B cell (primary cell): ENCODE data around the gene PXMP2. TPM values are rescaled to one million over a fixed set of nuclear protein-coding genes. Genes with fewer than 3 reads are reported as not detected.
A peak's percentile ranks its signal among the peaks of the same experiment; 100 is the strongest.

Experiments
- ATAC-seq: fragments of 200-7000 bp; cut with Tn5 transposase; one replicate; pipeline ENCODE4 v1.10.0; 2021; ENCODE audit warnings: low read depth, mild to moderate bottlenecking, moderate number of reproducible peaks, moderate library complexity
- CTCF ChIA-PET: fragments of 350-600 bp; sonication (Branson Sonifier 250); formaldehyde crosslinking; loops from one replicate; lab custom pipeline; 2021; ENCODE audit warnings: antibody characterized with exemption, inconsistent platforms; lab: Charles Lee
- POLR2A ChIA-PET: fragments of 350-600 bp; sonication (Branson Sonifier 250); formaldehyde crosslinking; loops from one replicate; lab custom pipeline; 2021; ENCODE audit warnings: antibody characterized with exemption; lab: Charles Lee
- DNase-seq: peaks from one replicate; pipeline ENCODE4 v3.0.0; 2013
- H2AFZ ChIP-seq: 2 replicates; pipeline ENCODE4 v1.6.1; 2012; ENCODE audit warnings: mild to moderate bottlenecking, low read depth, low read length; ENCODE audit not compliant: insufficient read depth, poor library complexity, severe bottlenecking
- H3K27ac ChIP-seq, 2 donors: 1 replicate in 1 of 2; 2 replicates in 1 of 2; pipeline ENCODE4 v1.5.1; 2012 to 2013; ENCODE audit warnings: low read length in 2 of 2, mild to moderate bottlenecking in 2 of 2, moderate library complexity in 1 of 2
- H3K27me3 ChIP-seq, 4 experiments: fragments of 200-600 bp in 1 of 4; sonication (generic) in 1 of 4; replicated peaks in 1 of 4; 1 replicate in 2 of 4; 2 replicates in 2 of 4; pipeline versions ENCODE4 v1.6.1 to v1.7.0; 2013 to 2016; ENCODE audit warnings: low read length in 3 of 4, mild to moderate bottlenecking in 2 of 4, mixed read lengths in 1 of 4, moderate library complexity in 1 of 4; ENCODE audit not compliant: insufficient read depth in 4 of 4, control insufficient read depth in 3 of 4; ENCODE audit errors: control extremely low read depth in 1 of 4
- H3K36me3 ChIP-seq, 2 experiments: replicated peaks in 1 of 2; 1 replicate in 1 of 2; 2 replicates in 1 of 2; pipeline versions ENCODE4 v1.6.1 to v1.7.1; 2013; ENCODE audit warnings: low read length in 1 of 2; ENCODE audit not compliant: insufficient read depth in 2 of 2, control insufficient read depth in 1 of 2; ENCODE audit errors: control extremely low read depth in 1 of 2, extremely low read depth in 1 of 2
- H3K4me1 ChIP-seq, 2 donors: fragments of 200-600 bp in 1 of 2; sonication (generic) in 1 of 2; 1 replicate in 1 of 2; 2 replicates in 1 of 2; pipeline versions ENCODE4 v1.5.1 to v1.6.1; 2013 to 2017; ENCODE audit warnings: low read length in 2 of 2; ENCODE audit not compliant: control insufficient read depth in 2 of 2, insufficient read depth in 2 of 2
- H3K4me2 ChIP-seq: replicated peaks from 2 replicates; pipeline ENCODE3; 2012; ENCODE audit warnings: mild to moderate bottlenecking, low read depth, low read length; ENCODE audit not compliant: poor library complexity, severe bottlenecking
- H3K4me3 ChIP-seq, 5 experiments: fragments of 200-600 bp in 1 of 5; sonication (generic) in 1 of 5; 1 replicate in 3 of 5; 2 replicates in 2 of 5; pipeline versions ENCODE4 v1.5.1 to v1.7.0; 2011 to 2016; ENCODE audit warnings: low read length in 4 of 5, mild to moderate bottlenecking in 4 of 5, low read depth in 2 of 5, control low read depth in 1 of 5, moderate library complexity in 1 of 5; ENCODE audit not compliant: insufficient read depth in 1 of 5; ENCODE audit errors: control extremely low read depth in 1 of 5, extremely low read depth in 1 of 5
- H3K79me2 ChIP-seq: fragments of 200-600 bp; sonication (generic); one replicate; pipeline ENCODE4 v1.6.0; 2016; ENCODE audit warnings: low read length; ENCODE audit not compliant: control insufficient read depth, insufficient read depth
- H3K9ac ChIP-seq: fragments of 200-600 bp; sonication (generic); 2 replicates; pipeline ENCODE4 v1.6.1; 2017; ENCODE audit warnings: mild to moderate bottlenecking, low read length, moderate library complexity
- H3K9me3 ChIP-seq, 3 donors: one replicate each; pipeline versions ENCODE4 v1.6.1 to v1.7.1; 2013; ENCODE audit warnings: low read length in 2 of 3; ENCODE audit not compliant: control insufficient read depth in 2 of 3, insufficient read depth in 1 of 3; ENCODE audit errors: control extremely low read depth in 1 of 3
- H4K20me1 ChIP-seq: 2 replicates; pipeline ENCODE4 v1.6.0; 2012; ENCODE audit warnings: mild to moderate bottlenecking, low read length; ENCODE audit not compliant: insufficient read depth, control insufficient read depth, poor library complexity, severe bottlenecking
- H3K27ac Mint-ChIP-seq: one replicate; pipeline ENCODE4 v1.8.0; 2021; ENCODE audit warnings: mixed read lengths
- H3K27me3 Mint-ChIP-seq: one replicate; pipeline ENCODE4 v1.8.0; 2021; ENCODE audit warnings: mixed read lengths
- H3K4me1 Mint-ChIP-seq: one replicate; pipeline ENCODE4 v1.8.0; 2021; ENCODE audit warnings: mixed read lengths
- H3K4me3 Mint-ChIP-seq: one replicate; pipeline ENCODE4 v1.8.0; 2021; ENCODE audit warnings: mixed read lengths
- H3K9me3 Mint-ChIP-seq: one replicate; pipeline ENCODE4 v1.8.0; 2022; ENCODE audit warnings: mixed read lengths; ENCODE audit not compliant: insufficient read depth
- CTCF ChIP-seq: fragments of 200-600 bp; IDR thresholded peaks from one replicate; pipeline ENCODE4 v1.8.0; 2022; ENCODE audit warnings: antibody characterized with exemption, mild to moderate bottlenecking
- EZH2 ChIP-seq: IDR thresholded peaks from 2 replicates; pipeline ENCODE4 v1.6.1; 2012; ENCODE audit warnings: borderline replicate concordance, low read depth, mild to moderate bottlenecking, moderate library complexity, low read length; ENCODE audit not compliant: insufficient read depth, poor library complexity, severe bottlenecking
- WGBS: methylation state at CpG from one replicate; pipeline ENCODE4 v1.1.5; 2013; ENCODE audit warnings: missing lambda C conversion rate; ENCODE audit not compliant: insufficient coverage; 5-methylcytosine and 5-hydroxymethylcytosine counted together
- intact Hi-C: fragments of 100-400 bp; cut with micrococcal nuclease; formaldehyde crosslinking; loops from one replicate; pipeline ENCODE4 v1.10.0; 2022
- polyA plus RNA-seq: library from polyadenylated mRNA; depleted of rRNA; stranded (reverse); fragments of >200 nt; gene quantifications from 2 replicates; pipeline ENCODE4 v1.2.3, GENCODE V29; 2012
- total RNA-seq, 2 donors: library from RNA; stranded (reverse); fragments of 120-200 nt in 1 of 2; gene quantifications; 1 replicate in 1 of 2; 2 replicates in 1 of 2; pipeline versions ENCODE4 v1.2.3 to v1.2.4, GENCODE V29; 2013 to 2022

PXMP2 gene
- total and polyA plus RNA-seq, 2 donors (not counting 1 experiment from before 2014, with no cell fraction given) = 4.3 to 10.2 TPM

- intact Hi-C loops = no loop called here
- ChIA-PET CTCF (no interaction called here), POLR2A (no interaction called here)
- Mint-ChIP-seq H3K9me3 (no peaks in the 10 kb centered on the region), H3K27ac (no peak overlapping the region), H3K4me1 (no peaks in the 10 kb centered on the region), H3K27me3 (no peaks in the 10 kb centered on the region), H3K4me3 (no peak overlapping the region)
- Histone ChIP-seq H3K27ac (no peak overlapping the region), H3K36me3 (peaks cover 0 to 34% of the 10 kb centered on the region in 2 experiments), H3K9ac (no peak overlapping the region), H3K27me3 (no peaks in the 10 kb centered on the region), H3K4me3 (no peak overlapping the region), H4K20me1 (no peaks in the 10 kb centered on the region), H3K4me1 (no peaks in the 10 kb centered on the region), H3K4me2 (no peak overlapping the region), H3K9me3 (no peaks in the 10 kb centered on the region), H3K79me2 (peaks cover 19% of the 10 kb centered on the region), H2AFZ (no peak overlapping the region)
- 91% methylated on average over 8 of the region's 9 CpGs for WGBS
- DNase-seq (no peak), ATAC-seq (no peak)
- no peak for TF ChIP-seq CTCF
- no peak for TF ChIP-seq EZH2
Observed at GRCh38 chr12:132677492-132677891, 9.9 kb upstream of the PXMP2 start.

DNA sequence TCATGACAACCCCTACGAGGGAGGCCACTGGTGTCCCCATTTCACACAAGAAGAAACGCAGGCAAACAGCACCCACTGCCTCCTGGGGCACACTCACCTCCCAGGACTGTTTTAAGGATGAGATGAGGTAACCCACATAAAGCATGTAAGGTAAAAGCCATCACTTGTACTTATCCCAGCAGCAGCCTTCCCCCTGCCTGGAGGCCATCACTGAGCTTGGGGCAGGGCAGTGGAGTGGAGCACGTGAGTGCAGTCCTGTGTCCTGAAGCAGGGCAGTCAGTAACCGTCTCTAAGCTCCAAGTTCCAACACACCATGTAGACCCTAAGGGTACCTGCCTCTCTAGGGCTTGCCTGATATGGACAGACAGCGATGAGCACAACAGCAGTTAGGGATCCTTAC lies 2.0 kb upstream of the PXMP2 start:
- intact Hi-C loops = loop anchor here (5.0 kb wide), 1 partner anchor 202 kb away; the partner anchor contains the start of gene CHFR
- no peaks in the 10 kb centered on the region for H3K9me3 Mint-ChIP-seq
- H3K27ac Mint-ChIP-seq = peak overlapping the region; percentile 75
- peak overlapping the region; percentile 75 for H3K4me3 Mint-ChIP-seq
- Histone ChIP-seq H3K36me3 (no peaks in the 10 kb centered on the region), H3K9ac (no peak overlapping the region), H3K79me2 (peaks cover 50% of the 10 kb centered on the region), H4K20me1 (peaks cover 13% of the 10 kb centered on the region), H3K27me3 (no peaks in the 10 kb centered on the region), H3K27ac (no peak overlapping the region), H2AFZ (no peak overlapping the region), H3K4me3 (no peak overlapping the region), H3K9me3 (no peaks in the 10 kb centered on the region), H3K4me2 (peak overlapping the region; percentile 2), H3K4me1 (peaks cover 8 to 12% of the 10 kb centered on the region in 2 donors)
- no peak for ATAC-seq
- H3K27me3 Mint-ChIP-seq = no peaks in the 10 kb centered on the region
- TF ChIP-seq EZH2 = no peak
- TF ChIP-seq CTCF = no peak
- peaks cover 20% of the 10 kb centered on the region for H3K4me1 Mint-ChIP-seq
- DNase-seq = no peak
- CTCF ChIA-PET = no interaction called here
- WGBS = 81% methylated on average over 3 of the region's 5 CpGs
- POLR2A ChIA-PET = no interaction called here
